ENCODE results near the gene ATF7.
A peak's percentile ranks its signal among the peaks of the same experiment; 100 is the strongest.
"Not testable (repeated sequence)": the region's sequence is repeated elsewhere in the genome, so short reads cannot be mapped to it uniquely, and the experiment has no call there.

Gene ATF7

DNA sequence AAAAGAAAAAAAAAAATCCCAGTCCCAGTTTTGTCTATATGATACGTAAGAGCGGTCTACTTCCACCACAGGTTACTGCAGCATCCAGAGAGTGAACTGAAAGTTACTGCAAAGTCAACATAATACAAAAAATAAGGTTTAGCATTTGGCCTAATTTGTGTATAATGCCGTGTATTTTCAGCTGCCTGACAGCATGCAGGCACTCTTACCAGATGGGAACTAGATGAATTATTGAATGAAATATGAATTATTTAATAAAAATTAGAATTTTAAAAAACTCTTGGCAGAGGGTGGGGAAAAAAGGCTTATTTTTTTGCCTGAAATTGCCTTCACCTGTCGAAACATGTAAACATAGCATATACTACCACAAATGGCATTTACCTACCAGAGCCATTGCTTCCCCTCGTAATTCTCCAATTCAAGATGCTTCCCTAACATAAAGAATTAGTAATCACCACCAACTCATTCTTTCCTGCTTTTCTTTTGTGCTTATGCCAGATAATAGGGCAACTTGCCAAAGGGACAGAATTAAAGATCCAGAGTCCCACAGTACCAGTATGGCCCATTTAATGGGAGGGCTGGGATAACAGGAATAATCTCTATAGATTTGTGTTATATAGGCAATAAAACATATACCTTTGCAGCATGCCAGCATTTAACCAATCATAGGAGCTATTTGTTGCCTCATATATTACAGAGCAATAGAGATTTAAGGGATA, 31.1 kb downstream of the ATF7 start:
- DNase-seq (ENCODE audit: low spot score) = no peak

DNA sequence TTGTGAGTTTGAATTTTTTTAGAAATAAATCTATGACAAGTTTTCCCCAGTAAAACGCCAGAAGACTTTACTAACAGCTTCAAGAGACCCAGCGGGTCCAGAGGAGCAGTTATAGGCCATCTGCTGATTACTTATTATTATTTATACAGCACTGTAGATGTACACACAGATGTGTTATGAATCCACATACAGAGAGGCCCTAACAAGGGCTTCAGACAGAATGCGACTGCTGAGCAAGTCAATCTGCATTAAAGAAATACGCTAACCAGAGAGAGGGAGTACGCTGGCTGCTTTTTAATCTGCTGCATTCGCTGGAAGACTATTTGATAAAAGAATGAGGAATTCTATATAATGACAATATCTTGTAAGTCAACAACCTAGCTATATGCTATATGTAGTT, 32.5 kb downstream of the ATF7 start:
- DNase-seq (ENCODE audit: low spot score) = no peak

DNA sequence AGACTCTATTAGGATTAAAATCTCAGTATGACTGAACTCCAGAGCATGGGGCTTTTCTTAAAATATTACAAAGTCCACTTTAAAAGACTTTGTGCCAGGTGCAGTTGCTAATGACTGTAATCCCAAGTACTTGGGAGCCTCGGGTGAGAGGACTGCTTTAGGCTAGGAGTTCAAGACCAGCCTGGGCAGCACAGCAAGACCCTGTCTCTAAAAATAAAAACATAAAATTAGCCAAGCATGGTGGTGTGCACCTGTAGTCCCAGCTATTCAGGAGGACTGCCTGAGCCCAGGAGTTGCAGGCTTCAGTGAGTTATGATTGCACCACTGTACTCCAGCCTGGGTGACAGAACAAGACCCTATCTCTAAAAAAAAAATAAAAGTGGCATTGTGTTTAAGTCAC, 33.2 kb downstream of the ATF7 start:
- no peak for DNase-seq (ENCODE audit: low spot score)

DNA sequence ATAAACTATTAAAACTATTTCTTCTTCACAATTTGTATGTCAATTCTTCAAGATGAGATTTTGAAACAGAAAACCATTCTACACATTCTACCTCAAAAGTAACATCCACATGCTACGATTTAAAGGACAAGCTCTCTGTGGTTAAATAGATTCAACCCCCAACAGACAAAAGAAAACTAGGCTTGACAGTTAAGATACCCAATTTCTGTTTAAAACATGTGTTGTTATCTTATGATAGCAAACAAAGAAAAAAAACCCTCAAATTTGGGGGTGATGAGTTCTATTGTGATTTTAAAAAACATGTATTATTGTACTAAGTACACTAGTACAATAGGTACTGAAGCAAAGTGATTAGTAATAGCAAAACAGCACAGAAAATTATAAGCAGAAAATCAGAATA, 33.8 kb downstream of the ATF7 start:
- no peak for DNase-seq (ENCODE audit: low spot score)

DNA sequence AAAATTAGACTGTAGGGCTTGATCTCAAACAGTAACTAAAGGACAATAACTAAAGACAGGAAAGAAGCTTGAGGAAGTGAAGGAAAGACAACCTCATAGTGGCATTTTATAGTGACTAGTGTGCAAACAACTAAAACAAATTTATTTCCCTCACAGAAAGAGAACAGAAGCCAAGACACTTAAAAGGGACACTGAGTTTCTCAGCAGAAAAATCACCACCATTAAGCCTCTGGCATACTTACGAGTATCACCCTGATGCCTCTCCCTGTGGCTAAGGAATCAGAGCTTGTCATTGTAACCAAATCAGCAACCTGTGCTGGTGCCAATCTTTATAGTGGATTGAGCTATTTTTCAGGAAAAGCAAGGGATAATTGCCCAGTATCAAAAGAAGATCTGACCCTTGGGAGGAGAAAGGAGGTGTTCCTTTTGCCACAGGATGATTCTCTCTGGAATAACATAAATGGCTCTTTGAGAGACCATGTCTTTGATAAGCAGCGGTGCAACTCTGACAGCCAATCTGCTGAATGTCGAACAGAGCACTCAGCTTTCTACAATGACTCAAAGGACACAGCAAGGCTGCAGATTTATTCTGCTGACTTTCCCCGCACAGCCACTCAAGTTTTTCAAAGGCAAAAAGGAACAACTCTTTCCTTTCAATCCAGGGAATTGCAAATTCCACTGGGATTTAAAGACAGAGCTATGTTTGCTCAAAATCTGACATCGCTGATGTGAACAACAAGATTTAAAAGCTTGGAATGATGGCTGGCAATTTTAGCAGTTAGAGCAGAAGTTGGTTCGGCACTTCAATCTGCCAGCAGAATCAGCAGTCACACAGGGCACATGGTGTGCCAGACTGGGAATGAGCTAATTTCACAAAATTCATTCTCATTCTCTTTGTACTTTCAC, 34.6 kb downstream of the ATF7 start:
- no peak for DNase-seq (ENCODE audit: low spot score)

- DNase-seq (ENCODE audit: low spot score) = no peak
Measured at GRCh38 chr12:53590652-53591051, 35.5 kb downstream of the ATF7 start.

DNA sequence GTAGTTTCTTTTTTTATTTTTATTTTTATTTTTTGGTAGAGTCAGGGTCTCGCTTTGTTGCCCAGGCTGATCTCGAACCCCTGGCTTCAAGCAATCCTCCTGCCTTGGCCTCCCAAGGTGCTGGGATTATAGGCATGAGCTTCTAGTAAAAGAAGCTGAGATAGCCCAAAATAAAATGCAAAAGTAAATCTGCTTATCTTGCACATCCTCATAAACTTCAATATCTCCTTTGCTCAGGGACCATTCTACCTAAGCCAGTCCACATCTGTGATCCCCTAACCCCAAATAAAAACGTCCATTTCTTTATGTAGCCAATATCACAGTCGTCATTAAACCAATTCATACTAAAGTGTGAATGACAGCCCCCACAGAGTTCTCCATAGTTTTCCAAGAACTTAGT, 36.3 kb downstream of the ATF7 start:
- DNase-seq (ENCODE audit: low spot score) = no peak

- no peak for DNase-seq (ENCODE audit: low spot score)
Measured at GRCh38 chr12:53589423-53589822, 36.8 kb downstream of the ATF7 start.

DNA sequence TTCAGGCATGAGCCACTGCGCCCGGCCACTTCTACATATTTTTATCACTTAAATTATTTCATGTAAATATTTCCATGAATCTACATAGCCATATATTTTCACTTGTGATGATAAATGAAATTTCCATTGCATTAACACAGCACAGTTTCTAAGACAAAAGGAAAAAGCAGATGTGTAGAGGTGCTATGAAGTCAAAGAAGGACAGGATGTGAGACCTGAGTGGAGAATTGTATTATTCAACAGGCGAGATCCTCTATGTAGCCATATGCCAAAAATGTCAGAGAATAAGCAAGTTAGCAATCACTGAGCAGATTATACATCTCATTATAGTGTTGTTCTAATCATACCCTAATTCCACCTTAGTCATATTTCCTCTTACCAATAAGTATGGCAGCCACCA, 38.1 kb downstream of the ATF7 start:
- DNase-seq (ENCODE audit: low spot score) = no peak

DNA sequence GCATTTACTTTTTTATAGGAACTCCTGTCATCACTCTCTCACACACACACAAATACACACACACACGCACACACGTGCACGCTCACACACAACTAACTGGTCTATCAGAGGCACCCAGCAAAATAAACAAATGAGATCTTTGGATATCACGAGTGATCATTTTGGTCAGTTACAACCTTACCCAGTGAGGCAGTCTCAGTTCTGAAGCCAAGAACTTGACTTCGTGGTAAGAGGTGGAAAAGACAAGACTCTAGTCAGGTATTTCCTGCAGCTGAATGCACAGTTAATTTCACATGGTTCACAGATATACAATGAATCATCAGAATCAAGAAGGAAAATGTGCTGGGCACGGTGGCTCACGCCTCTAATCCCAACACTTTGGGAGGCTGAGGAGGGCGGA, 39.4 kb downstream of the ATF7 start:
- peak; percentile 53 for DNase-seq (ENCODE audit: low spot score)

- no peak for DNase-seq (ENCODE audit: low spot score)
Measured at GRCh38 chr12:53585448-53586125, 40.6 kb downstream of the ATF7 start.

DNA sequence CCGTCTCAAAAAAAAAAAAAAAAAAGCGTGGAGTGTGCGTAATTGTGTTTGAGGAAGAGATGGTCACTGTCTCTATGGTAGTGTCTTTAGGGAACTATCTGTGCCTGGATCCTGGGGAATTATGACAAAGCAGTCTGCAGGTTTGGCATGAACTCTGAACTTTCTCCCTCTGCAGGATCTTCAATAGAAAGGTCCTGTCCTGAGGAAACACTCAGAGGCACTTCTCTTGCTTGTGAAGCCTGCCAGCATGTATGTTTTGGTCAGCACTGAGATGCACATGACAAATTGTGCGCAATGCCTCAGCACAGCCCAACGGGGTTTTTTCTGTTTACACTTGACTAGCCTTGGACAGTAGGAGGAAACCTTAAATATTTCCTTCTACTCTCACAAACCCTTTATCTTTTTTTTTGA, 46.6 kb downstream of the ATF7 start:
- no peak for DNase-seq (ENCODE audit: low spot score)

DNA sequence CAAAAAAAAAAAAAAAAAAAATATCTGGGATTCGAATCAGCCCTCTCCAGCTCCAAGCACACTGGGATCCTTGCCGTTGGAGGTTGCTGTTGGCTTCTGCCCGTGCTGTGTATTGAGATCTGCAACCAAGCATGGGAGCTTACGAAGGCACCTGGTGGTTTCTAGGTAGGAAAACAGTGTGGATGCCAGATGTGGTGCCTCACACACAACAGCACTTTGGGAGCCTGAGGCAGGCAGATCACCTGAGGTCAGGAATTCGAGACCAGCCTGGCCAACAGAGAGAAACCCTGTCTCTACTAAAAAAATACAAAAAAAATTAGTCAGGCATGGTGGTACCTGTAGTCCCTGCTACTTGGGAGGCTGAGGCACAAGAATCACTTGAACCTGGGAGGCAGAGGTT, 47.4 kb downstream of the ATF7 start:
- no peak for DNase-seq (ENCODE audit: low spot score)

- DNase-seq (ENCODE audit: low spot score) = no peak
Measured at GRCh38 chr12:53577941-53578352, 48.2 kb downstream of the ATF7 start.

DNA sequence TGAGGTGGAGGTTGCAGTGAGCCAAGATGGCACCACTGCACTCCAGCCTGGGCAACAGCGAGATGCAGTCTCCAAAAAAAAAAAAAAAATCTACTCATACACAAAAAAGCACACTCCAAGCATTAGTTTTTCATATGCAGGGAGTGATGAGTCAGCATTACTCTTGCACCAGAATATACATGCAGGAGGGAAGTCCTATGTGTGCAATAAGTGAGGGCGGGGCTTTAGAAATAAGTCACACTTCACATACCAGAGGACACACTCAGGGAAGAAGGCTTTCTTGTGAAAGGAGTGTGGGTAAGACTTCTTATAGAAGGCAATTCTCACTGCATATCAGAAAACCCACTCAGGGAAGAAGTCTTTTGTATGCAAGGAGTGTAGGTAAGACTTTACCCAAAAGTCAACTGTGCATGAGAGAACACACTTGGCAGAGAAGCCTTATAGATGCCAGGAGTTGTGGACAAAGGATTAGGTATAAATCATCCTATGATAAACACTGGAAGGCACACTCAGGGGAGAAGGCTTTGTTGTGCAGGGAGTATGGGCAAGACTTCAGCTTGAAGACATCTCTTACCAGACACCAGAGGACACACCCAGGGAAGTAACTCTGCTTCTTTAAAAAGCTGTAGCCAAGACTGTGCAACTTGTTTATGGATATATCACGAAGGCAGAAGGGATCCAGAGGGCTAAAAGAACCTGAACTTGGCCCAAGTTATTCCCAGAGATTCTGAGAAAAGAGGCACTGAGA, 50.5 kb downstream of the ATF7 start:
- DNase-seq (ENCODE audit: low spot score) = peak; percentile 17

- no peak for DNase-seq (ENCODE audit: low spot score)
Measured at GRCh38 chr12:53572134-53572758, 53.9 kb downstream of the ATF7 start.

GRCh38 chr12:53571295-53571694, 54.9 kb downstream of the ATF7 start:
- DNase-seq (ENCODE audit: low spot score) = no peak

DNA sequence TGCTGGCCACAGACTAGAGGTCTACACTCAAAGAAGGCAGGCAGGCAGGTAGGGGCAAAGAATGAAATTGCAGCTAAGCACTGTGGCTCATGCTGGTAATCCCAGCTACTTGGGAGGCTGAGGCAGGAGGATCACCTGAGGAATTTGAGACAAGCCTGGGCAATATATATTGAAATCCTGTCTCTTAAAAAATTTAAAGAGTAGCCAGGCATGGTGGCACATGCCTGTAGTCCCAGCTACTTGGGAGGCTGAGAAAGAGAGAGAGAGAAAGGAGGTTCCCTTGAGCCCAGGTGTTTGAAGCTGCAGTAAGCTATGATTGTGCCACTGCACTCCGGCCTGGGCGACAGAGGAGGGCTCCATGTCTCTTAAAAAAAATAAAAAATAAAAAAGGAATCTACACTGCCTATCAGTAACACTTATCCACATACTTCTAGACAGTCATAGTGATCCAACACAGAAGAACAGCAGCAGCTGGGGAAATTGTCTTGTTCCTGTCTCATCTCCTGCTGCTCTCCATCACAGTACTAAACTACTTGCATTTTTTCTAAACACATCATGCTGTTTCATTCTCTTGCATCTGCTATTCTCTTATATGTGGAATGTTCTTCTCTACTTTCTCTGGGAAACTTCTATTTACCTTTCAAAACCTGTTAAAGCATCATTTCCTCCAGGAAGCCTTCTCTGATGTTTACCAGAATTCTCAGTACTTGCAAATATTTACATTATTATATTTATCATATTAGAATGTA, 57.2 kb downstream of the ATF7 start:
- no peak for DNase-seq (ENCODE audit: low spot score)

DNA sequence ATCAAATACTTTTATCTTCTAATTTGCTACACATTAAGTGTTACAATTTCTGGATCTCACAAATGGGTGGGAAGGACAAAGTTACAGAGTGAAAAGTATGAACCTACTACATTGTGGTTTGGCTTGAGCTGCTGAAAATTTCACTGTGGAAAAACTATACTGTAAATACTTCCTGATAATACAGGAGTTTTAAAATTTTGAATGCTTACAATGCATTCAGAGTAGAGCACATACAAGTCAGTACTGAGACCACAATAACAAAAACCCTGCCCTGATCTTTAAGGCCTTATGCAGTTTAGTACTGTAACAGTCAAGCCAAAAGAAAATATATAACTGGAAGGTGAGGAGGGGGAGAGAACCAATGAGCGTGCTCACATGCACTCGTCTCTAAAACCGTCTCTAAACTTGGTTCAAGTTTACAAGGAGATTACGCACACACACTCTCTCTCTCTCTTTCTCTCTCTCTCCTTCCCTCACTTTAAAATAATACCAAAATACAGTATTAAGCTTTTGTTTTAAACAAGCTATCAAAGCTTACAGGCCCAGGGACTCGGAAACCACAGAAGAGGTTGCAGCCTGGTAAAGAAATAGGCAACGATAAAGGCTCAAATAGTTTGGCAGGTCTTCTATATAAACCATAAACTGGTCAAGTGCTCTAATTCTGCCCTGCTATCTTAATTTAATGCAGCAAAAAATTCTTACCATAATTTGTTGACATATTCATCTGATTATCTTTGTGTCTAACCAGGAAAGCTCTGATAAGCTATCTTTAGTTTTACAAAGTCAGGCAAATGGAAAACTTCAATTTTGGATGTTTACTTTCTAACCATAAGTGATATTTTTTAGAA, 58.0 kb downstream of the ATF7 start:
- DNase-seq (ENCODE audit: low spot score) = no peak

- not testable (repeated sequence) for DNase-seq (ENCODE audit: low spot score)
Measured at GRCh38 chr12:53565376-53565775, 60.8 kb downstream of the ATF7 start.

Measured in kidney tubule cell (primary cell).